SU-DHL-6 (cell line): Measurements from ENCODE around the gene KCTD3.

ENCODE experiments used
- H2AFZ ChIP-seq: fragments of 200-600 bp; sonication (generic); 2 replicates; pipeline ENCODE4 v1.6.1; 2014; ENCODE audit warnings: low read depth, mild to moderate bottlenecking, moderate library complexity, mixed read lengths, antibody characterized with exemption, low read length; ENCODE audit not compliant: severe bottlenecking
- H3F3A ChIP-seq: fragments of 200-600 bp; shearing (Covaris generic); 2 replicates; pipeline ENCODE4 v1.6.0; 2016; ENCODE audit warnings: antibody characterized with exemption, mild to moderate bottlenecking; ENCODE audit not compliant: insufficient read depth
- H3K27ac ChIP-seq: fragments of 200-600 bp; sonication (generic); 2 replicates; pipeline ENCODE4 v1.5.1; 2016; ENCODE audit warnings: low read depth, mild to moderate bottlenecking, low read length, moderate library complexity, mixed read lengths
- H3K27me3 ChIP-seq: fragments of 200-600 bp; sonication (generic), shearing (Covaris generic); 2 replicates; pipeline ENCODE4 v1.6.0; 2014; ENCODE audit warnings: mild to moderate bottlenecking, low read length
- H3K36me3 ChIP-seq: fragments of 200-600 bp; sonication (generic); 2 replicates; pipeline ENCODE4 v1.6.1; 2014; ENCODE audit warnings: mild to moderate bottlenecking, low read length, mixed read lengths
- H3K4me2 ChIP-seq: fragments of 300-600, 200-600 bp; shearing (Covaris generic), sonication (generic); 2 replicates; pipeline ENCODE4 v1.6.0; 2014; ENCODE audit warnings: low read length, low read depth, mild to moderate bottlenecking; ENCODE audit not compliant: poor library complexity, severe bottlenecking
- H3K4me3 ChIP-seq: fragments of 200-600 bp; sonication (generic); 2 replicates; pipeline ENCODE4 v1.5.1; 2014; ENCODE audit warnings: antibody characterized with exemption, low read length, mild to moderate bottlenecking, mixed read lengths; ENCODE audit not compliant: insufficient read depth, poor library complexity, severe bottlenecking
- H3K79me2 ChIP-seq: fragments of 200-600 bp; sonication (generic); 2 replicates; pipeline ENCODE4 v1.6.1; 2014; ENCODE audit warnings: mild to moderate bottlenecking, low read length, moderate library complexity; ENCODE audit not compliant: insufficient read depth
- H3K9ac ChIP-seq: fragments of 200-600 bp; sonication (generic); 2 replicates; pipeline ENCODE4 v1.7.0; 2014; ENCODE audit warnings: mild to moderate bottlenecking, low read length
- H3K9me2 ChIP-seq: fragments of 200-600 bp; sonication (generic); replicated peaks from 2 replicates; pipeline ENCODE4 v1.6.1; 2014; ENCODE audit warnings: low read length; ENCODE audit not compliant: insufficient read depth
- H3K9me3 ChIP-seq: fragments of 200-600 bp; sonication (generic); 2 replicates; pipeline ENCODE4 v1.6.1; 2014; ENCODE audit warnings: low read length, mixed read lengths; ENCODE audit not compliant: insufficient read depth
- H4K20me1 ChIP-seq: fragments of 200-600 bp; sonication (generic); 2 replicates; pipeline ENCODE4 v1.6.1; 2014; ENCODE audit warnings: low read depth, mild to moderate bottlenecking, antibody characterized with exemption, low read length, moderate library complexity, mixed read lengths
- EZH2phosphoT487 ChIP-seq: fragments of 200-600 bp; sonication (generic), shearing (Covaris generic); conservative IDR thresholded peaks from 2 replicates; pipeline ENCODE4 v1.6.1; 2018; ENCODE audit warnings: mild to moderate bottlenecking, antibody characterized with exemption, low read length, moderate library complexity, mixed read lengths
- TF ChIP-seq, protein P1 (sequence below): fragments of 200-600 bp; sonication (generic); IDR thresholded peaks from one replicate; pipeline ENCODE4 v1.5.1; 2017; ENCODE audit warnings: antibody characterized with exemption, mild to moderate bottlenecking, low read length, moderate library complexity; ENCODE audit not compliant: insufficient read depth, poor library complexity, severe bottlenecking

The KCTD3 gene

DNA sequence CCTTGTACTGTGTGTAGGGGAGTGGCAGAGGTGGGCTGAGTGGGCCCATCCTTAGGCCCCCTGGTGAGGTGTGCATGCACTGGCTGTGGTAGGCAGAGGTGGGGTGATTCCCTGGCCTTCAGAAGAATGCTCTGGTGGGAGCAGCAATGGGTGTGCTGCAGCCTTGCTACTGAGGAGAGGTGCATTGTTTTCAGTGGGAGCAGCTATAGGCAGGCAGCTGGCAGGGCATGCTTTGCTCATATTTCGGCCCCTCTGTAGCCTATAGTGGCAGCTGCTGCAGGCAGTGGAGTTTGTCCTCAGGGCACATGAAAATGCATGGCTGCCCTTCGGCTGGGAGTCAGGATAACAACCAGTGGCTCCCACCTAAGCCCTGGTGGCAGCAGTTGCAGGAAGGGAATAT lies 10.1 kb upstream of the KCTD3 start:
- Histone ChIP-seq H4K20me1 (no peaks in the 10 kb centered on the region), H3K79me2 (no peaks in the 10 kb centered on the region), H3K4me2 (no peak overlapping the region), H3K9me3 (no peaks in the 10 kb centered on the region), H3K9ac (no peak overlapping the region), H3K27me3 (no peaks in the 10 kb centered on the region), H3K4me3 (no peak overlapping the region), H3K9me2 (no peaks in the 10 kb centered on the region), H3F3A (no peaks in the 10 kb centered on the region), H2AFZ (no peak overlapping the region), H3K36me3 (no peaks in the 10 kb centered on the region), H3K27ac (no peak overlapping the region)
- TF ChIP-seq, protein P1, sequence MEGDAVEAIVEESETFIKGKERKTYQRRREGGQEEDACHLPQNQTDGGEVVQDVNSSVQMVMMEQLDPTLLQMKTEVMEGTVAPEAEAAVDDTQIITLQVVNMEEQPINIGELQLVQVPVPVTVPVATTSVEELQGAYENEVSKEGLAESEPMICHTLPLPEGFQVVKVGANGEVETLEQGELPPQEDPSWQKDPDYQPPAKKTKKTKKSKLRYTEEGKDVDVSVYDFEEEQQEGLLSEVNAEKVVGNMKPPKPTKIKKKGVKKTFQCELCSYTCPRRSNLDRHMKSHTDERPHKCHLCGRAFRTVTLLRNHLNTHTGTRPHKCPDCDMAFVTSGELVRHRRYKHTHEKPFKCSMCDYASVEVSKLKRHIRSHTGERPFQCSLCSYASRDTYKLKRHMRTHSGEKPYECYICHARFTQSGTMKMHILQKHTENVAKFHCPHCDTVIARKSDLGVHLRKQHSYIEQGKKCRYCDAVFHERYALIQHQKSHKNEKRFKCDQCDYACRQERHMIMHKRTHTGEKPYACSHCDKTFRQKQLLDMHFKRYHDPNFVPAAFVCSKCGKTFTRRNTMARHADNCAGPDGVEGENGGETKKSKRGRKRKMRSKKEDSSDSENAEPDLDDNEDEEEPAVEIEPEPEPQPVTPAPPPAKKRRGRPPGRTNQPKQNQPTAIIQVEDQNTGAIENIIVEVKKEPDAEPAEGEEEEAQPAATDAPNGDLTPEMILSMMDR: no peak
- no peak for TF ChIP-seq EZH2phosphoT487

DNA sequence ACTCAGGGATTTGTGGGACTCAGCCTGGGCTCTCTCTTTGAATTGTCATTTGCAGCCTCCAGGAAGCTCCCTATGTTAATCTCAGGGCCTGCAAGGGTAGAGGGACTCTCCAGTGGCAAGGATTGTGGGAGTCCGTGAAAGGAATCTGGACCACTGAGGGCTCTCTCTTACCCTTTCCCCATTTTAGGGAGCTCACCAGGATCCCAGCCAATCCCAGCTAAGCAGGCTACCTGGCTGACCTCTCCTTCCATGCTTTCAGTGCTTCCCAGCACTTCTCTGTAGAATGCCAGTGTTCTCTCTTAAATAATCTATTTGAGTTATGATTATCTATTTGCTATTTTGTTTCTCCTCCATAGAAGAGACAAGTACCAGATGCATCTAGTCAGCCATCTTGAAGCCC lies 9.6 kb upstream of the KCTD3 start:
- no peak overlapping the region for H2AFZ ChIP-seq
- no peaks in the 10 kb centered on the region for H4K20me1 ChIP-seq
- H3K27ac ChIP-seq: no peak overlapping the region
- no peaks in the 10 kb centered on the region for H3K79me2 ChIP-seq
- no peak overlapping the region for H3K9ac ChIP-seq
- H3K9me2 ChIP-seq: no peaks in the 10 kb centered on the region
- H3K27me3 ChIP-seq: no peaks in the 10 kb centered on the region
- H3K36me3 ChIP-seq: no peaks in the 10 kb centered on the region
- no peak overlapping the region for H3K4me3 ChIP-seq
- H3F3A ChIP-seq: no peaks in the 10 kb centered on the region
- no peaks in the 10 kb centered on the region for H3K9me3 ChIP-seq
- TF ChIP-seq EZH2phosphoT487: no peak
- TF ChIP-seq, protein P1: no peak
- no peak overlapping the region for H3K4me2 ChIP-seq

DNA sequence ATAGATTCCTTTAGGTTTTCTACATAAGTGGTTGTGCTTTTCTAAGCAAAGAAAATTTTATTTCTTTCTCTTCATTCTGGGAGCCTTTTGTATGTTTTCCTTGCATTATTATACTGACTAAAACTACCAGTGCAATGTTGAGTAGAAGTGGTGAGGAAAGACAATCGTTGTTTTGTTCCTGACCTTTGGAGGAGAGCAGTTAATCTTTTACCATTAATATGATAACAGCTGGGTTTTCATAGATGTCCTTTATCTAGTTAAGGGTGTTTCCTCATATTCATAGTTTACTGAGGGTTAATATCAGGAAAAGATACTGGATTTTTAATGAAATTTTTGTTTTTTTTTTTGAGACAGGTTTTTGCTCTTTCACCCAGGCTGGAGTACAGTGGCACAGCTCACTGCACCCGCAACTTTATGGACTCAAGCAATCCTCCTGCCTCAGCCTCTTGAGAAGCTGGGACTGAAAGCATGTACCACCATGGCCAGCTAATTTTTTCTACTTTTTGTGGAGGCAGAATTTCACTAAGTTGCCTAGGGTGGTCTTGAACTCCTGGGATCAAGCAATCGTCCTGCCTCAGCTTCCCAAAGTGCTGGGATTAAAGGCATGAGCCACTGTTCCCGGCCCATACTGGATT lies 9.0 kb upstream of the KCTD3 start:
- H3K79me2 ChIP-seq: no peaks in the 10 kb centered on the region
- no peak overlapping the region for H3K9ac ChIP-seq
- H3K9me2 ChIP-seq: no peaks in the 10 kb centered on the region
- no peaks in the 10 kb centered on the region for H4K20me1 ChIP-seq
- H2AFZ ChIP-seq: no peak overlapping the region
- no peaks in the 10 kb centered on the region for H3F3A ChIP-seq
- no peaks in the 10 kb centered on the region for H3K9me3 ChIP-seq
- no peaks in the 10 kb centered on the region for H3K36me3 ChIP-seq
- no peak overlapping the region for H3K27ac ChIP-seq
- H3K4me2 ChIP-seq: no peak overlapping the region
- H3K27me3 ChIP-seq: no peaks in the 10 kb centered on the region
- no peak for TF ChIP-seq EZH2phosphoT487
- TF ChIP-seq, protein P1: no peak
- H3K4me3 ChIP-seq: no peak overlapping the region
